ENCODE data around the gene PSTPIP1.

PSTPIP1 gene

DNA sequence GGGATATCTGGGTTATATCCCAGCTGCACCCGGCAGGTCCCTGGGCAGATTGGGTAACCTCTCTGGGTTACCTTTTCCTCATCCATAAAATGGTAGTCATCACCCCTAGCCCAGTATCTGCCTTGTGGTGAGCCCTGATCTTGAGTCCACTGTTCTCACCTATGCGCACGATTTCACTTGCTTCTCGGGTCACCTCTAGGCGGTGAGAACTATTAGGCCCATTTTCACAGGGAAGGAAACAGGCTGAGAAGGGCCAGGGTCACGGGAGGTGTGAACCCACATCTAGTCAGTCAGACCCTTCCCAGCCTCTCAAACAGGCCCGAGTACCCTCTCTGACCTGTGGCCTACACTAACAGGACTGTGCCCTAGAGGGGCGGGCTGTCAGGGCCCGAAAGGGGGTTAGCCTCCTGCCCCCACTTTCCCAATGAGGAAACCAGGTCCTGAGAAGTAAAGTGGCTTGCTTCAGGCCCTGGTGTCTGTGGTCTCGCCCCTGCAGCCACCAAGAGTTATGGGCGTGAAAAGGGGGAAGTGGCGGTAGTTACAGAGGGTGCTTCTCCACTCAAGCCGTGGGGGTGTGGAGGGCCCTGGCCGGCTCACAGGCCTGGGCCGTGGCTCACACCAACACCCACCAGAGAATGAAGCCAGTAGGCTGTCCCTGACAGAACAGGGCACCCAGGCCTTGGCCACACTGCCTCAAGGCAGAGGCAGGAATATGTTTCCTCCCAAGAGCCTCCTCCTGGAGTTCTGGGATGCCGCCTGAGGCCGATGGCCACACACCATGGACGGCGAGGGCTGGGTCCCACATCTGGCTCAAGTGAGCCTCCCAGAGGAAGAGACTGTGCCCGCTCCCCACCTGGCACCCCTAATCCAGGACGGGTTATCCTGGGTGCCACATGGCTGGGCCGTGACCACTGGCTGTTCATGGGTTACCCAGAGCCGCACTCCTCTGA lies 19.5 kb downstream of the PSTPIP1 start:
- intact Hi-C loops (cut with DNase I): no loop called here
- DNase-seq: peak in 4 of 42 donors; percentile 18 to 41 (median 28)

GRCh38 chr15:77015646-77016320 lies 20.9 kb downstream of the PSTPIP1 start:
- intact Hi-C loops (cut with DNase I): no loop called here

DNA sequence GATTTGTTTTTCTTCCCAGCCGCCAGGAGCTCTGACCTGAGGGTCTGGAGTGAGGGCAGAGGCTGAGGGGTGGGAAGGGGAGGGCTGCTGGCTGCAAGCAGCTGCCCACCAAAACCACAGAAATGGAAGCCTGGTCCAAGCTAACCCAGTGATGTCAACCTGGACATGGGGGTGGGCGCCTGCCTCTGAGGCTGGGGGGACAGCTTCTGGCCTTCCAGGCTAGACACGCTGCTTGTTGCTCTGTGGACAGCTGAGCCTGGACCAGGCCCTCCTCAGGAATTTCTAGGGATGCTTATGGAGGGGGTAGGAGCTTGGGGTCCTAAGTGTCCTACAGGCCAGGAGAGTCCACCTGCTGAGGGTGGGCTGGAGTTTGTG lies 21.4 kb downstream of the PSTPIP1 start:
- intact Hi-C loops (cut with DNase I): no loop called here
- no peak for DNase-seq

More at GRCh38 chr15:77015646-77016320, 20.9 kb downstream of the PSTPIP1 start:
- no peak for DNase-seq

DNA sequence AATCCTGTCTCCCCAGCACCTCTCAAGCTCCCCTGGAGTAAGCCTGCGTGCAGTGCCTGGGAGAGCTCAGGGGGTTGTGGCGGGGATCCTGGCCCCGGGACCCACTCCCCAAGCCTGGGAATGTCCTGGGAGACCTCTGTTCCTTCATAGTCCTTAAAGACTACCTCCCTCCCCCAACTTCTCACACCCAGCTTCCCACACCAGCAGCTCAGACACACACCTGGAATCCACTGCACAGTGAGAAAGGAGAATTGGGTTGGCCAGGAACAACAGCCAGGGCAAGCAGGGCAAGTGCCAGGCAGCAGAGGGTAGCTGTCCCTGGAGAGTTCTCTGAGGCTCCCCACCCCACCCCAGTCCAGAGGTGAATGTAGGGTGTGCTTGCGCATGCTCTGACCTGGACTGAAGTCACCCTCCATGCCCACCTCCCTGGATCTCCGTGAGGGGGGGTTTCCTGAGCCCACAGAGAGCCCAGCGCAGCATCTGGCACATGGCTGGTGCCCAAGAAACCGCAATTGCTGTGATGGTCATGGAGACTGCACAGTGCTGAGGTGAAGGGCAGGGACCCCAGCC lies 22.2 kb downstream of the PSTPIP1 start:
- intact Hi-C loops (cut with DNase I): no loop called here
- DNase-seq: no peak

- DNase-seq: no peak
- intact Hi-C loops (cut with DNase I): no loop called here
Observed at GRCh38 chr15:77017761-77018720, 23.1 kb downstream of the PSTPIP1 start.

DNA sequence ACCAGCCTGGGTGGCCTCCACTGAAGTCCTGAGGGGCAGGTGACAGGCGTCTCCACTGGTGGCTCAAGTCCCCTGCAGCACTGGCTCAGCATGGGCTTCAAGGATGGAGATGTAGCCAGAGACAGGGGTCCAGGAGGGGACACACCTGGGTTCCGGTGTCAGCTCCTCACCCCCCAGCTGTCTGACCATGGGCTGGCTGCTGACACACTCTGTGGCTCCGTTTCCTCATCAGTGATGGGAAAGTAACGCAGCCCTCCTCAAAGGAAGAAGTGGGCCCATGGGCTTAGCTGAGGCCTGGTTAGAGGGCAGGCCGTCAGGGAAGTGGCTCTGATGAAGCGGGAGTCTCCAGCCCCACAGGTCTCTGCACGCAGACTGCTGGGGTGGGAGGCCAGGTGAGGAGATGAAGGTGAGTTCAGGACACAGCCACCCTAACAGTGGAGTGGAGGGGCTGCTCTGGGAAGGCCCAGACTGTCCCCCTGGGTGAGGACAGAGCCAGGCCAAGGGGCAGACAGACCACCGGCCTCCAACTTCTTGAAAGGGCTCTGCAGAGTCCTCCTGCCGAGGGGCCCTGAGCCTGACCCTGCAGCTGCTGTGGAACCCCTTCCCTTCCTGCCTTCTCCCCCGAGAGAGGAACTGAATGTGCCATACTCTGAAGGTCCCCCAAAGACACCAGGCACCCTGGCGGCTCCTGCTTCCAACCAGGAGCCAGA lies 24.0 kb downstream of the PSTPIP1 start:
- intact Hi-C loops (cut with DNase I): no loop called here
- no peak for DNase-seq

DNA sequence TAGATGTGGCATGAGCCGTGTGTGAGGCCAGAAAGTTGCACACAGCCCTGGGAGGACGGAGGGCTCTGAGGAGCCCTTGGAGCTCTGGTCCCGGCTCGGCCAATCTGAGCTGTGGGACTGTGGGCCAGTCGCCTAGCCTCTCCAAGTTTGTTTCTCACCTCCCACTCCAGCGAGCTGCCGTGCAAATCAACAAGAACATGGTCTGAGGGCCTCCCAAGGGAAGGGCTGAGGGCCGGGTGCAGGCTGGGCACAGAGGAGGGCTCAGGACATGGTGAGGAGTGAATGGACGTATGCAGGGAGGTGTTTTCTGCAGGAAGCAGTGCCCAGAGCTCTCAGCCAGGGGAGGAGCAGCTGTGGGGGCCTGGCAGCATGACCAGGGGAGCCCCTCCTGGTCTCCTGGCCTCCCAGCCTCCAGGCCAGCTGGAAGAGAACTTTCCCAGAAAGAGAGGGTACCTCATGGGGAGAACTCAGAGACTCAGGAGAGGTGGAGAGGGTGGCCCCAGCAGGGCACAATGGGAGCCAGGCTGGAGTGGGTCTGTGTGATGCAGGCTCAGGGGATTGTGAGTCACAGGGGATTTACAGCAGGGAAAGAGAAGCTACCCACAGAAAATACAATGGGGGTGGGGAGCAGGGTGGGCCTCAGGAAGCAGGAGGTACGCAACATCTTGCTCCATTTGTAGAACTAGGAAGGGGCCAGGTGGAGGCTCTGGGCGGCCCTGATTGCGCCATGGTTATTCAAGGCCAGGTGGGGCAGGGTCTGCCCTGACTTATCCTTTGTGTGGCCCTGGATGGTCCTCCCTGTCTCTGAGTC lies 24.8 kb downstream of the PSTPIP1 start:
- no peak for DNase-seq
- intact Hi-C loops (cut with DNase I): no loop called here

DNA sequence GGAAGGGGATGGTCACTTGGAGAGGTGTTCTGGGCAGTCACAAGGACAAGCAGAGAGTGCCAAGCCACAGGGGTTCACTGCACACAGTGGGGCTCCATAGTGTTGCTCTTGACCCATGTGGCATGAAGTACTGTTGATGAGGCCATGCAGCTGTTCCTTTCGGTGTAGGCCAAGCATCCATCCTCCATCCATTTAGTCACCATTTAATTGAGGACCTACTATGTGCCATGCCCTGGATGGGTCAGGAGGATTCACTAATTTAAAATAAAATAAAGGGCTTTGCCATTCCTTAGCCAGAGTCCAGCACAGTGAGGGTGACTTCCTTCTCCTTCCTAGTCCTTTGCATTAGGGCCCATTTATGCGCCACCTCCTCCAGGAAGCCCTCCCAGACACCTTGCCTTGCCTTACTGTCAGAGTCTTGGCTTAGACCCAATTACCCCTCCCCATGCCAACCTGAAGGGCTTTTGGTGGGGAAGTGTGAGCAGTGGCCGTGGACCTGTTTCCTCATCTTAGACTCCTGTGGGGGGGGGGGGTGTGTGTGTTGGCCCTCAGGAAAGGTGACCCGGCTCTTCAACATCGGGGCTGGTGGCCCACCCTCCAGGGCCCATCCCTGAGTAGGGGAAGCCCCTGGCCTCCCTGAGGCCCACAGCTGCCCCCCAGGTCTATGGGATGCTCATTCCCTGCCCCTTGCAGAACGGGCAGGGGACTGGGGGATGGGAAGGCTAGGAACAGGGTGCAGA lies 25.6 kb downstream of the PSTPIP1 start:
- no peak for DNase-seq
- intact Hi-C loops (cut with DNase I): no loop called here

DNA sequence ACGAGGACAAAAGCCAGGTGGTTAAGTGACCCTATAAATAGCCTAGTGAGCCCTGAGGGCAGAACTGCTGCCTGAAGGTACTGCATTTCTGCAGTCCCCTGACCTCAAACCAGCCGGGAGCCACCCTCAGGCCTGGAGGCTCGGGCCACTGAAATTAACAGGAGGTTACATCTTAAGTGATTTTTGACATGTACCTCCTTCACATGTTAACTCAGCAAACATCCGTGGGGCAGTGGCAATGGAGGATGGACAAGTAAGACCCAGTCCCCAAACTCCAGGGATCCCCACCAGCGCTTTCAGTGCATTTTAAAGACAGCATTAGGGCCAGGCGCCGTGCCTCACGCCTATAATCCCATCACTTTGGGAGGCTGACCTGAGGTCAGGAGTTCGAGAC lies 26.2 kb downstream of the PSTPIP1 start:
- intact Hi-C loops (cut with DNase I): no loop called here
- DNase-seq: peak in 1 of 42 donors; percentile 6

GRCh38 chr15:77021803-77022381 lies 27.0 kb downstream of the PSTPIP1 start:
- intact Hi-C loops (cut with DNase I): no loop called here
- DNase-seq: no peak

GRCh38 chr15:77022646-77023575 lies 28.0 kb downstream of the PSTPIP1 start:
- intact Hi-C loops (cut with DNase I): no loop called here
- DNase-seq: peak in 1 of 42 donors; percentile 19

DNA sequence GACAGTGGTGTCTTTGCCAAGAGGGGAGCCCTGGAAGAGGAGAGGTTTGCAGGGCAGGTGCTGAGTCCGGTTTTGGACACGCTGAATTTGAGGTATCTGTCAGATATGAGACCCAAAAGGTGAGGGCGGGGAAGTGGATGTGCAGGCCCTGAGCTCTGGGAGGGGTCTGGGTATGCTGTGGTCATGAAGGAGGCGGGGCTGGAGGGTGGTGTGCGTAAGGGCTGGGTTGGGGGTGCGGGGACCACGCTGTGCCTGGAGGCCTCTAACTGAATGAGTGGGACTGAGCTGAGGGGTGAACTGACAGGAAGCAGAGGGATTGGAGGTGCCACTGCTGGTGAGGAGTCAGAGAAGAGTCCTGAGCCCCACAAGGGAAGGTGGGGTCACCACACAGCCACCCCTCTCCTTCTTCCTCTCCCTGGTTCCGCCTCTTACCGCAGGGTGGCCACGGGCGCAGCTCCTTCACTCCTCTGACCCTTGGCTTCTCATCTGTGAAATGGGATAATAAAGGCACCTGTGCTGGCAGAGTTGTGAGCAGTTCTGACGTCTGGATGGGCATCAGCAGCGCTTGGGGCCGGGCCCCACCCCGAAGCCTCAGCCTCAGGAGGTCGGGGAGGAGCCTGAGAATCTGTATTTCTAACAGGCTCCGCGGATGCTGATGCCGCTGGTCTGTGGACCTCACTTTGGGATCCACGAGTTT lies 28.8 kb downstream of the PSTPIP1 start:
- DNase-seq: peak in 6 of 42 donors; percentile 0 to 20 (median 6)
- intact Hi-C loops (cut with DNase I): no loop called here

- DNase-seq: peak in 41 of 42 donors; percentile 42 to 90 (median 78)
- intact Hi-C loops (cut with DNase I): no loop called here
Observed at GRCh38 chr15:77024273-77025082, 29.6 kb downstream of the PSTPIP1 start.

All from head of caudate nucleus (tissue), 42 donors.